ENCODE data around the gene JMJD1C.
"Not testable (repeated sequence)": the region's sequence is repeated elsewhere in the genome, so short reads cannot be mapped to it uniquely, and the experiment has no call there.

The JMJD1C gene

DNA sequence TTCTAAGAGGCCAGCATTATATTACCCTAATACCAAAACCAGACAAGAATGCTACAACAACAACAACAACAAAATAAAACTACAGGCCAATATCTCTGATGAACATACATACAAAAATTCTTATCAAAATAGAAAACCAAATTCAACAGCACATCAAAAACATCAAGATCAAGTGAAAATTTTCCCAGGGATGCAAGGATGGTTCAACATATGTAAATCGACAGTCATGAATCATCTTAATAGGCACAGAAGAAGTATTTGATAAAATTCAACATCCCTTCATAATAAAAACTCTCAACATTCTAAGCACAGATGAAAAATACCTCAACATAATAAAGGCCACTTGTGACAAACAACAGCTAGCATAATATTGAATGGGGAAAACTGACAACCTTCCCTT, 75.3 kb downstream of the JMJD1C start:
- H3K4me1 ChIP-seq = peaks cover 17% of the 10 kb centered on the region

DNA sequence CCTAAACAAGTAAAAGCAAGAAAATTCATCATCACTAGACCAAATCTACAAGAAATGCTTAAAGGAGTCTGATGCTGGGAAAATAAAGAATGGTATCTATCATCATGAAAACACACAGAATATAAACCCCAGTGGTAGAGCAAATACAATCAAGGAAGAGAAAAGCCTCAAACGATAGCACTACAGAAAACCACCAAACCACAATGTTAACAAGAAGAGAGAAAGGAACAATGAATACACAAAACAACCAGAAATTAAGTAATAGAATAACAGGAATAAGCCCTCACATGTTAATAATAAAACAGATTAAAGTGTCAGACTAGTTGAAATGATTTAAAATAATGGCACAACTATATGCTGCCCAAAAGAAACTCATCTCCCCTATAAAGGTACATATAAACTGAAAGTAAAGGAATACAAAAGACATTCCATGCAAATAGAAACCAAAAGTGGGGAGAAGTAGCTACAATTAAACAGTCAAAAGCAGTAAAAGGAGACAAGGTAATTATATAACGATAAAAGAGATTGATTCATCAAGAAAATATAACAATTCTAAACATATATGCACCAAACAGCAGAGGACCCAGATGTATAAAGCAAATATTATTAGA, 77.3 kb downstream of the JMJD1C start:
- Histone ChIP-seq H3K9ac (no peak overlapping the region), H4K20me1 (peaks cover 39% of the 10 kb centered on the region), H3K27me3 (no peaks in the 10 kb centered on the region), H3K36me3 (peaks cover 8% of the 10 kb centered on the region; the same call in 1 of the 2 replicates), H3K9me3 (peaks cover 46% of the 10 kb centered on the region), H3K4me3 (no peak overlapping the region), H3K4me2 (peak overlapping the region; percentile 47), H3K27ac (no peak overlapping the region), H3K4me1 (peaks cover 22% of the 10 kb centered on the region)
- no peak for TF ChIP-seq Cebpa-rat (IDR thresholded peaks at IDR 0.05)

More for the DNA sequence above, 75.3 kb downstream of the JMJD1C start:
- no peak for TF ChIP-seq Cebpa-rat (IDR thresholded peaks at IDR 0.05)
- Histone ChIP-seq H3K4me3 (no peak overlapping the region), H3K36me3 (peaks cover 8% of the 10 kb centered on the region; the same call in 1 of the 2 replicates), H3K4me2 (no peak overlapping the region), H3K9me3 (peaks cover 54% of the 10 kb centered on the region), H4K20me1 (peaks cover 30% of the 10 kb centered on the region), H3K27me3 (no peaks in the 10 kb centered on the region), H3K27ac (no peak overlapping the region), H3K9ac (no peak overlapping the region)

DNA sequence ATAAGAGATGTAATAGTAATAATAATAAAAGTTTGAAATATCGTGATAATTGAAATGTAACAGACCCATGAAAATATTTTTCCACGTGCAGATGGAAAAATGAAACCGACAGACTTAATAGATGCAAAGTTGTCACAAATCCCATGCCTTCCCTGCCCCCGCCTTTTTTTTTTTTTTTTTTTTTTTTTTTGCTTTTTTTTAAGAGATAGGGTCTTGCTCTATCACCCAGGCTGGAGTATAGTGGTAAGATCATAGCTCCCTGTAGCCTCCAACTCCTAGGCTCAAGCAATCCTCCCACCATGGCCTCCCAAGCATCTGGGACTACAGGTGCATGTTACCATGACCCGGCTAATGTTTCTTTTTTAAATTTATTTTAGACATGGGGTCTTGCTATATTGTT, 80.5 kb downstream of the JMJD1C start:
- no peaks in the 10 kb centered on the region for H3K27me3 ChIP-seq
- H4K20me1 ChIP-seq = peaks cover 65% of the 10 kb centered on the region
- peaks cover 22% of the 10 kb centered on the region for H3K4me1 ChIP-seq
- no peak overlapping the region for H3K4me3 ChIP-seq
- no peak for TF ChIP-seq Cebpa-rat (IDR thresholded peaks at IDR 0.05)
- H3K9me3 ChIP-seq = peaks cover 13% of the 10 kb centered on the region; the same call in 1 of the 2 replicates
- H3K27ac ChIP-seq = no peak overlapping the region
- no peaks in the 10 kb centered on the region for H3K36me3 ChIP-seq
- H3K4me2 ChIP-seq = no peak overlapping the region
- no peak overlapping the region for H3K9ac ChIP-seq

DNA sequence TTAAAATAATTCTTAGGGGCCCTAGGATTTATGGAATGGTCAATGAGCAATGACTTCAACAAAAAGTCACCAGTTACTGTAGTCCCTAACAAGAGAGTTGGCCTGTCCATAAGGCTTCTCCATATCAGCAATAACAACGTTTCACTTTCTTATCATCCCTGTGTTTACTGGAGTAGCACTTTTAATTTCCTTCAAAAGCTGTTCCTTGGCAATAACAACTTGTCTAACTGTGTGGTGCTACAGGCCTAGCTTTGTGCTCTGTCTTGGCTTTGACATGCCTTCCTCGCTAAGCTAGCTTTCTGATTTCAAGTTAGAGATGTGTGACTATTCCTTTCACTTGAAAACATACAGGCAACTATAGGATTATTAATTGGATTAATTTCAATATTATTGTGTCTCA, 81.1 kb downstream of the JMJD1C start:
- H4K20me1 ChIP-seq = peaks cover 65% of the 10 kb centered on the region
- no peaks in the 10 kb centered on the region for H3K27me3 ChIP-seq
- H3K36me3 ChIP-seq = peaks cover 6% of the 10 kb centered on the region
- H3K4me3 ChIP-seq = no peak overlapping the region
- no peak overlapping the region for H3K9ac ChIP-seq
- H3K4me1 ChIP-seq = peaks cover 22% of the 10 kb centered on the region
- H3K27ac ChIP-seq = no peak overlapping the region
- TF ChIP-seq Cebpa-rat (IDR thresholded peaks at IDR 0.05) = no peak
- 0 out of 2 replicates have a peak, but pooled peaks cover 8% of the 10 kb centered on the region for H3K9me3 ChIP-seq
- H3K4me2 ChIP-seq = no peak overlapping the region

DNA sequence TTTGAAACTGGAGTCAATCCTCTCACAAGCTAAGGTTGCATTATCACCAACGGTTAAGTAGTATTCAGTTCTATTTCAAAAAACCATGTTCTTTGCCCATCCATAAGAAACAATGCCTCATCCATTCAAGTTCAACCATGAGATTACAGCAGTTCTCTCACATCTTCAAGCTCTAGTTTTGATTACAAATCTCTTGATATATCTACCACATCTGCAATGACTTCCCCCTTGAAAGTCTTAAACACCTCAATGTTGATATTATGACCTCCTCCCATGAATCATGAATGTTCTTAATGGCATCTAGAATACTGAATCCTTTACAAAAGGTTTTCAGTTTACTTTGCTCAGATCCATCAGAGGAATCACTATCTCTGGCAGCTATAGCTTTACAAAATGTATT, 81.8 kb downstream of the JMJD1C start:
- Histone ChIP-seq H3K36me3 (peaks cover 6% of the 10 kb centered on the region), H3K9me3 (0 out of 2 replicates have a peak, but pooled peaks cover 4% of the 10 kb centered on the region), H3K4me3 (no peak overlapping the region), H3K4me2 (no peak overlapping the region), H3K27me3 (no peaks in the 10 kb centered on the region), H4K20me1 (peaks cover 64% of the 10 kb centered on the region), H3K9ac (no peak overlapping the region), H3K27ac (no peak overlapping the region), H3K4me1 (peaks cover 20% of the 10 kb centered on the region)
- no peak for TF ChIP-seq Cebpa-rat (IDR thresholded peaks at IDR 0.05)

DNA sequence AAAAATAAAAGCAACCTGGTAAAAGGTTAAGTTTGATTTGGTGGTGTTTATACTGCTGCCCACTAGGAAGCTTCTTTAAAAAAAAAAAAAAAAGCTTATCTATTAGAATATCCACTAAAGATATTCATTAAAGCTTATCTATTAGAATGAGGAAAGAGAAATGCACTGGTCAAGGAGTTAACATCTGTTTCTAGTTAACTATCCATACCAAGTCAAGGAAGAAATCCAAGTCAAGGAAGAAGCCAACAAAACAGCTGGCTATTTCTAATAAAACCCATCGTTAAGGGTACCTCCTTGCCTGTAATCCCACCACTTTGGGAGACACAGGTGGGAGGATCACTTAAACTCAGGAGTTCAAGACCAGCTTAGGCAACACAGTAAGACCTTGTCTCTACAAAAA, 82.6 kb downstream of the JMJD1C start:
- Histone ChIP-seq H3K4me3 (no peak overlapping the region), H3K9me3 (0 out of 2 replicates have a peak, but pooled peaks cover 4% of the 10 kb centered on the region), H3K4me2 (no peak overlapping the region), H3K27ac (no peak overlapping the region), H4K20me1 (peaks cover 55% of the 10 kb centered on the region), H3K36me3 (peaks cover 8% of the 10 kb centered on the region), H3K9ac (no peak overlapping the region), H3K4me1 (peaks cover 11% of the 10 kb centered on the region), H3K27me3 (no peaks in the 10 kb centered on the region)
- TF ChIP-seq Cebpa-rat (IDR thresholded peaks at IDR 0.05) = no peak

DNA sequence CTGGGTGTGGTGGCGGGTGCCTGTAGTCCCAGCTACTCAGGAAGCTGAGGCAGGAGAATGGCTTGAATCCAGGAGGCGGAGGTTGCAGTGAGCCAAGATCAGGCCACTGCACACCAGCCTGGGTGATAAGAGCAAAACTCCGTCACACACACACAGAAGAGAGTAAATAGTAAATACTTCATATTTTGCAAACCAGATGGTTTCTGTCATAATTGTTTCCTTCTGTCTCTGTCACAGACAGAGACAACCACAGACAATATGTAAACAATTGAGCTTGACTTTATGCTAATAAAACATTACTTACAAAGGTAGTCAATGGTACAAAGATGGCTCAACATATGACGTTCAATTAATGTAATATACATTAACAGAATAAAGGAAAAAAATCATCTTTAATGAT, 83.7 kb downstream of the JMJD1C start:
- Histone ChIP-seq H3K4me2 (no peak overlapping the region), H3K27ac (no peak overlapping the region), H3K9me3 (0 out of 2 replicates have a peak, but pooled peaks cover 4% of the 10 kb centered on the region), H3K27me3 (no peaks in the 10 kb centered on the region), H3K4me1 (0 out of 2 replicates have a peak, but pooled peaks cover 5% of the 10 kb centered on the region), H3K9ac (no peak overlapping the region), H3K4me3 (no peak overlapping the region), H3K36me3 (peaks cover 16% of the 10 kb centered on the region), H4K20me1 (peaks cover 48% of the 10 kb centered on the region)
- no peak for TF ChIP-seq Cebpa-rat (IDR thresholded peaks at IDR 0.05)

DNA sequence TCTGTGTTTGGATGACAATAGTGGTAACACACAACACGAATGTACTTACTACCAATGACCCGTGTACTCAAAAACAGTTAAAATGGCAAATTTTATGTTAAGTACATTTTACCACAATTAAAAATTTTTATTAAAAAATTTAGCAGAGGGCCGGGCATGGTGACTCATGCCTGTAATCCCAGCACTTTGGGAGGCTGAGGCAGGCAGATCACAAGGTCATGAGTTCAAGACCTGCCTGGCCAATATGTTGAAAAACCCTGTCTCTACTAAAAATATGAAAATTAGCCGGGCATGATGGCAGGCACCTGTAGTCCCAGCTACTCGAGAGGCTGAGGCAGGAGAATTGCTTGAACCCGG, 88.5 kb downstream of the JMJD1C start:
- not testable (repeated sequence) for H3K4me1 ChIP-seq, H3K4me2 ChIP-seq, H3K4me3 ChIP-seq, H3K27ac ChIP-seq, H3K9me3 ChIP-seq, H3K9ac ChIP-seq, H3K27me3 ChIP-seq
- Histone ChIP-seq H4K20me1 (peaks cover 18% of the 10 kb centered on the region), H3K36me3 (peaks cover 18% of the 10 kb centered on the region)

DNA sequence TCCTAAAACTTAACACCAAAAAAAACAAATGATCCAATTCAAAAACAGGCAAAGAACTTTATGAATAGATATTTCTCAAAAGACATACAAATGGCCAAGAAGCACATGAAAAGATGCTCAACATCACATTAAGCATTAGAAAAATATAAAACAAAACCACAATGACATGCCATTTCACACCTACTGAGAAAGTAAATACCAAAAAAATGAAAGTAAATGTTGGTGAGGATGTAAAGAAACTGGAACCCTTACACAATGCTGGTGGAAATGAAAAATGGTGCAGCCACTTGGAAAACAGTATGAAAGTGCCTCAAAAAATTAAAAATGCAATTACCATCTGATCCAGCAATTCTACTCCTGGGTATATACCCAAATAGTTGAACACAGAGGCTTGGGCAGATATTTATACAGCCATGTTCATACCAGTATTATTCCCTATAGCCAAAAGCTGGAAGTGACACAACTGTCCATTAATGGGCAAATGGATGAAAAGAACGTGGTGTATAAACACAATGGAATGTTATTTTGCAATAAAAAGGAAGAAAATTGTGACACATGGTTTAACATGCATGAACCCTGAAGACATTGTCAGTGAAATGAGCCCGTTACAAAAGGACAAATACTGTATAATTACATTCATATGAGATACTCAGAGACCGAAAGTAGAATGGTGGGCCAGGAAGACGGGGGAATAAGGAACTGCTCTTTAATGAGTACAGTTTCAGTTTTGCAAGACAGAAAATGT, 89.0 kb downstream of the JMJD1C start:
- H3K4me2 ChIP-seq = no peak overlapping the region
- no peaks in the 10 kb centered on the region for H3K27me3 ChIP-seq
- peaks cover 12% of the 10 kb centered on the region for H3K4me1 ChIP-seq
- no peak overlapping the region for H3K4me3 ChIP-seq
- no peak overlapping the region for H3K27ac ChIP-seq
- no peak for TF ChIP-seq Cebpa-rat (IDR thresholded peaks at IDR 0.05)
- H3K9ac ChIP-seq = no peak overlapping the region
- peaks cover 18% of the 10 kb centered on the region for H3K36me3 ChIP-seq
- no peaks in the 10 kb centered on the region for H3K9me3 ChIP-seq
- peaks cover 13% of the 10 kb centered on the region for H4K20me1 ChIP-seq

DNA sequence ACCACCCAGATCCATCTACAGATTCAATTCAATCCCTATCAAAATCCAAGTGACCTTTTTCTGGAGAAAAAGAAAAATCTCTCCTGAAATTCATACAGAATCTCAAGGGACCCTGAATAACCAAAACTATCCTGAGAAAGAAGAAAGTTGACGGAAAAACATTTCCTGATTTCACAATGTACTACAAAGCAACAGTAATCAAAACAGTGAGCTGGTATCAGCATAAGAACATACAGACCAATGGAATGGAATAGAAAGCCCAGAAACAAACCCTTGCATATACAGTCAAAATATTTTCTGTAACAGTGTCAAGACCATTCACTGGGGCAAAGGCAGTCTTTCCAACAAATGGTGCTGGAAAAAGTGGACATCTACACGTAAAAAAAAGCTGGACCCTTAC, 89.9 kb downstream of the JMJD1C start:
- no peak for TF ChIP-seq Cebpa-rat (IDR thresholded peaks at IDR 0.05)
- no peak overlapping the region for H3K27ac ChIP-seq
- H3K9me3 ChIP-seq = no peaks in the 10 kb centered on the region
- H3K27me3 ChIP-seq = no peaks in the 10 kb centered on the region
- no peak overlapping the region for H3K4me2 ChIP-seq
- H3K9ac ChIP-seq = no peak overlapping the region
- H3K4me1 ChIP-seq = peaks cover 12% of the 10 kb centered on the region
- peaks cover 18% of the 10 kb centered on the region for H3K36me3 ChIP-seq
- peaks cover 4% of the 10 kb centered on the region for H4K20me1 ChIP-seq
- H3K4me3 ChIP-seq = no peak overlapping the region
